ENCODE data around the gene ZNF277.
"Not testable (repeated sequence)": the region's sequence is repeated elsewhere in the genome, so short reads cannot be mapped to it uniquely, and the experiment has no call there.

The ZNF277 gene

DNA sequence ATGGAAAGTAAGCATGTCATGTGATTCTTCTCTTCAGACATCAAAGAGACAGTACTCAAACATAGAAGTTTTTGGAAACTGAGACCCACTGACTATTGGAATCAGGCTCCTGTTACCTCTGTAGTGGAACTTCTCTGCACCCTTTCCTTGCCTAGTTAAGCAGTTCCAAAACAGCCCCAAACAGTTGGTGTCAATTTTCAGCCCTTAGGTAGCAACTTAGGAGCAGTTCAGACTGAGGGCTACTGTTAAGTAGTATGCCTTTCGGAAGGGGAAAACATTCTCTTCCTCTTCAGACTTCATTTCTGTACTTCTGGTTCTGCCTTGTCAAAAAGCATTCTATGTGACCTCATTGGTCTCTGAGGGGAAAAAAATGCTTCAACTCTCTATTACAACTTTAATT lies 85.7 kb downstream of the ZNF277 start:
- no peak for DNase-seq (ENCODE audit: low read depth in 3 of 3)

DNA sequence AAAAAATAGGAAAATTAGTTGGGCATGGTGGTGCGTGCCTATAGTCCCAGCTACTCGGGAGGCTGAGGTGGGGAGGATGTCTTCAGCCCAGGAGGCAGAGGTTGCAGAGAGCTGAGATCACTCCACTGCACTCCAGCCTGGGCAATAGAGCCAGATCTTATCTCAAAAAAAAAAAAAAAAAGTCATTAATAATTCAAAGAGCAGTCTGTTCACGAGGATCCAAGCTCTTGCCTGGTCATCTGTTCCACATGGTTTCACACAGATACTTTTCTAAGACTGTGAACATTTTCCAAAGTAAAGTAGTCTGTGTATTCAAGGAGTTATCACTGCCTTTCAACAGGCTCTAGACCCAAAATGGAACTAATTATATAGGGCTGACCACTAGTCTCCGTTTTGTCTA lies 86.9 kb downstream of the ZNF277 start:
- no peak for DNase-seq (ENCODE audit: low read depth in 3 of 3)

GRCh38 chr7:112296432-112296831 lies 89.9 kb downstream of the ZNF277 start:
- no peak for DNase-seq (ENCODE audit: low read depth in 3 of 3)

GRCh38 chr7:112297681-112298080 lies 91.2 kb downstream of the ZNF277 start:
- DNase-seq (ENCODE audit: low read depth in 3 of 3), result no peak

DNA sequence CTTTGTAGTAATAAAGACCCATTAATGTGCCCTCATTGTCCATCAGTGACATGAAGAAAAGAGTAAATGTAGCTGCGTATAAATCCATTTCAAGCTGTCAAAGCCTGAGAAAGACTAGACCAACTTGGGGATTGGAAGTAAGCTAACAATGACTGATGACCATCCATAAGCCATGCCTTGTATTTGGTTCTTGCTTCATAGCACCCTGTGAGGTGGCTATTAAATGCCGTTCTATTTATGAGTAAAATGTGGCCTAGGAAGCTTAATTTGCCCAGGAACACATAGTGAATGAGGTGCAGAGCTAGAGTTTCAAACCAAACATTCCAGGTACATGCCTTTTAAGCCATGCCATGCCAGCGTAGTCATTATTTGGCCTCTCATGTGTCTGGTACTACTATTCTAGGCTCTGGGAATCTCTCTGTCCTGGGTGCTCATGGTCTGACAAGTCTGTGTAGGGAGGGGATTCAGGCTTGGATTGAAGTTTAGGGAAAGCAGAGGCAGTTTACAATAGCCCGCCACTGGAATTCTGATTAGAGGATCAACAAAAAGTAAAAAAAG lies 92.1 kb downstream of the ZNF277 start:
- no peak for DNase-seq (ENCODE audit: low read depth in 3 of 3)

- DNase-seq (ENCODE audit: low read depth in 3 of 3), result no peak
Observed at GRCh38 chr7:112300072-112300471, 93.6 kb downstream of the ZNF277 start.

GRCh38 chr7:112300831-112301407 lies 94.4 kb downstream of the ZNF277 start:
- DNase-seq (ENCODE audit: low read depth in 3 of 3), result no peak

GRCh38 chr7:112302566-112302965 lies 96.1 kb downstream of the ZNF277 start:
- DNase-seq (ENCODE audit: low read depth in 3 of 3), result no peak

DNA sequence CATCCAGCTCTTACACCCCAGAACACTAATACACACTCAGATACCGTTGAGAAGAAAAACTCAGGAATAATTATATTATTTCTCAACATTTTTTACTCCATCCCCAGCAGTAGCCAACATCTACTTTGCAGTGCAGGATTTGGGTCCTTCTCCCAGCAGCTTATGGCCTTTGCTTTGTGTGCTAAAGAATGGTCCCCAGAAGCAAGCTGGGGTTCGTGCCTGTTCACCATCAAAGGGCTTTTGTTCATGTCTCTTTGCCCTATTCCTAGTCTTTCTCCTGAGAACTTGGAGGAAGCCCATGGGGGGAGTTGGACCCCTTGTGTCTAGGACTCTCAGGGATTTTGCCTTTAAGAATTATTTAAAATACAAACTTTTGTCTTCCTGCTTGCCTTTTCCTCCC lies 100.4 kb downstream of the ZNF277 start:
- DNase-seq (ENCODE audit: low read depth in 3 of 3), result no peak

DNA sequence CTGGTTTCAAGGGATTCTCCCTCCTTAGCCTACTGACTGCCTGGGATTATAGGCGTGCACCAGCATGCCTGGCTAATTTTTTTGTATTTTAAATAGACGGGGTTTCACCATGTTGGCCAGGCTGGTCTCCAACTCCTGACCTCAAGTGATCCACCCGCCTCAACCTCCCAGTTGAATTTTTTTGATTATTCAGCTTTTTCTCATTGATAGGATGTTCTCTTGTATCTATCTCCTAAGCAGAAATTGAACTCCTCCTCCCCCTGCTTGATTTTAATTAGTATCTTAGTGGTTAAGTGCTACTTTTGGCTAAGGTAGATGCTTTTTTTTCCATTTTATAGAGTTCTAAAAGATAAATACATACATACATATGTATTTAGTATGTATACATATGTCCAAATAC lies 101.0 kb downstream of the ZNF277 start:
- no peak for DNase-seq (ENCODE audit: low read depth in 3 of 3)

DNA sequence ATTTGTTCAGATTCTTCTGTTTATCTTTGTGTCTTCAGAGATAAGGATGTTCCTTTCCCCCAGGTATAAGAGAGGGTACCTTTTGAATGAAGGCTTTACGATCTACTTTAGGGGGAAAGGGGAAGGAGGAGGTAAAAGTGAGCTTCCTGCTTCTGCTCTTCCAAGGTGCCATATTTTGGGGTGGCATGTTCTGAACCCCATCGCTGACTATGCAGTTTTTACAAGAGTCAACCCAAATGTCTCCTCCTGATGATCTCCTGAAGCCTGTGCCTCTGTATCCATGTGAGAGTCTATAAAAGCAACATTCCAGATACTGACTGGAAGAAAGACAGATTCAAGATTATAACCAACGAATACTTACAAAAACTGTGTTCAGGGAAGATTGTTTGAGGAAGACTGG lies 102.5 kb downstream of the ZNF277 start:
- no peak for DNase-seq (ENCODE audit: low read depth in 3 of 3)

DNA sequence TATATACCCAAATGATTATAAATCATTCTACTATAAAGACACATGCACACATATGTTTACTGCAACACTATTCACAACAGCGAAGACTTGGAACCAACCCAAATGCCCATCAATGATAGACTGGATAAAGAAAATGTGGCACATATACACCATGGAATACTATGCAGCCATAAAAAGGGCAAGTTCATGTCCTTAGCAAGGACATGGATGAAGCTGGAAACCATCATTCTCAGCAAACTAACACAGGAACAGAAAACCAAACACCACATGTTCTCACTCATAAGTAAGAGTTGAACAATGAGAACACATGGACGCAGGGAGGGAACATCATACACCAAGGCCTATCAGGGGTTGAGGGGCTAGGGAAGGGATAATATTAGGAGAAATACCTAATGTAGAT lies 110.3 kb downstream of the ZNF277 start:
- DNase-seq (ENCODE audit: low read depth in 3 of 3), result not testable (repeated sequence)

- DNase-seq (ENCODE audit: low read depth in 3 of 3), result no peak
Observed at GRCh38 chr7:112322070-112322469, 115.6 kb downstream of the ZNF277 start.

DNA sequence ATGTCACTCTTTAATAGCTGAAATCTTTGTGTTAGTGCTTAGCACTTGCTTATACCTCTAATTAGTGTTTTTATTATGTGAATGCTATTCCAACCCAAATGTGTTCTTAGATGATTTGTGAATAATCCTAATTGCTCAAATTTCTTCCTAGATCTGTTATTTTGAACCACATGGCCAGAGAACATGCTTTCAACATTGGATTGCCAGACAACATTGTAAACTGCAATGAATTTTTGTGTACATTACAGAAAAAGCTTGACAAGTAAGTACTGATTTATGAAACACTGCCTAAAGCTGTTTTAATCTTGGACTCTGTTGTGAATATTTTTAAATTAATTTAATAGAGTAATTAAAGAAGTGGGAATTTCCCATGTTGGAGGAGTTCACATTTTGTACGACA lies 121.1 kb downstream of the ZNF277 start:
- DNase-seq (ENCODE audit: low read depth in 3 of 3), result no peak

GRCh38 chr7:112331492-112331891 lies 125.0 kb downstream of the ZNF277 start:
- DNase-seq (ENCODE audit: low read depth in 3 of 3), result no peak

DNA sequence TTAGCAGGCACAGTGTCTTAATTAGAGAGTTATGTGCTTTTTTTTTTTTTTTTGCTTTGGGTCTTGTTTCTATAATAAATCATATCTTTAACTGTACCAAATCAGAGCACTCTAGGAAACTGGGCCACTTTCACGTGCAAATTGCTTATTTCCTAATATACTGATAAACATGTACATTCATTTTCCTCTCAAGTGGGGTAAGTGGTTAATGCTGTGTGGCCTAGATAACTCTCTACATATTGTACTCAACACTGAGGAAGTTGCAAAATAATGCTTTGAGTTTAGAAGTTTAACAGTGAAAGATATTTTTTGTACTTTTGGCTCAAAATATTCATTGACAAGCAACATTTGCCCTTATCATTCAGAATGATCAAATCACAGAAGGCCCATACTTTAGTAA lies 127.9 kb downstream of the ZNF277 start:
- DNase-seq (ENCODE audit: low read depth in 3 of 3), result no peak

DNA sequence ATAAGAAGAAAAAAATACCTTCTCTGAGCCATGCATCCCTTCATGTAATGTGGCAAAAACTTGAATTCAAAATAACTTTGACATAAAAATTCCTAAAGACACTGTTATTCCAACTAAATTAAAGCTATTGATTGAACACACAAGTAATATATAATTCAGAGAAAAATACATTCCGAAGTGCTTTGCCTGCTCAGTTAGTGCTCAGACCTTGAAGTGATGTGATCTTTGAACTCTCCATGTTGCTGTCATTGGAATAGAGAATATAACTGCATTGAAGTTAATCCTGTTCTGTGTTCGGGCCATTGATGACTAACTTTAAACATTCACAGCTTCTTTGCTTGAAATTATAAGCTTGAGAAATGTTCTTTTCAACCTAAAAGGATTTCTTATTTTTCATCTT lies 129.8 kb downstream of the ZNF277 start:
- no peak for DNase-seq (ENCODE audit: low read depth in 3 of 3)

- no peak for DNase-seq (ENCODE audit: low read depth in 3 of 3)
Observed at GRCh38 chr7:112336936-112337576, 130.6 kb downstream of the ZNF277 start.

- no peak for DNase-seq (ENCODE audit: low read depth in 3 of 3)
Observed at GRCh38 chr7:112337892-112338291, 131.4 kb downstream of the ZNF277 start.

DNA sequence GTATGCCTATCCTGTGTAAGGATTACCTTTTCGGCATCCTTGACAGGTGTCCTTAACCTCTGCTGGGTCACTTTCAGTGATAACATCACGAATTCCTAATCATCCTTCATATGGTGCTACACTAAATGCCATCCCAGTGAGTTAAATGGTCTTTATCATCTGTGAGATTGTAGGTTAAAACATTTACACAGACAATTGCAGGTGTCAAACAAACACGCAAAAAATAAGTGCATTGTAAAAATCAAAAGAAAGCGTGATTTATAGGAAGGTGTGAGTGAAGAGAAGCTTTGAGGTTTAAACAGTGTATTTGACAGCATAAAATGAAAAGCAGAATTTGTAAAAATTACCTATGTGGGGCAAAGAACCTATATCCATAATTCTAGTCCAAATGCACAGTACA lies 132.3 kb downstream of the ZNF277 start:
- DNase-seq (ENCODE audit: low read depth in 3 of 3), result no peak

DNA sequence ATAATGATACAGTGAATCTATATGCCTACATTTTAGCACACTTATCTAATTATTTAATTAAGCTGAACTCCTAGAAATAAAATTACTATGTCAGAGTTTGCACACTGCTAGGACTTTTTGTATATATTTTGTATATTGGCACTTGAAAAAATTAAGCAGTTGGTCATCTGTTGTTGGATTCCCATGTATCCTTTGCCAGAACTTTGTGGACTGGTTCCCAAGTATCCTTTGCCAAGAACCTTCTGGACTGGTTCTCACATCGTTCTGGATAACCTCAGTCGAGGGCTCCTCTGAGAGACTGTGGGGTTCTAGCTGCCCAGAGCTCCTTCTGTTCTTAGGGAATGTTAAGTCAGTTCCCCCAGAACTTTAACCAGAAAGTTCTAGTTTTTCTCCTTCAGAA lies 135.0 kb downstream of the ZNF277 start:
- DNase-seq (ENCODE audit: low read depth in 3 of 3), result no peak

GRCh38 chr7:112346381-112347060 lies 140.0 kb downstream of the ZNF277 start:
- DNase-seq (ENCODE audit: low read depth in 3 of 3), result no peak

- no peak for DNase-seq (ENCODE audit: low read depth in 3 of 3)
Observed at GRCh38 chr7:112347088-112347487, 140.6 kb downstream of the ZNF277 start.

Measured in stimulated activated CD4-positive, alpha-beta T cell treated with anti-CD3 and anti-CD28 coated beads, TNF-alpha, amount 100 ng/mL, for 24 hours (primary cell).